ENCODE data around the gene ST6GALNAC3.

DNA sequence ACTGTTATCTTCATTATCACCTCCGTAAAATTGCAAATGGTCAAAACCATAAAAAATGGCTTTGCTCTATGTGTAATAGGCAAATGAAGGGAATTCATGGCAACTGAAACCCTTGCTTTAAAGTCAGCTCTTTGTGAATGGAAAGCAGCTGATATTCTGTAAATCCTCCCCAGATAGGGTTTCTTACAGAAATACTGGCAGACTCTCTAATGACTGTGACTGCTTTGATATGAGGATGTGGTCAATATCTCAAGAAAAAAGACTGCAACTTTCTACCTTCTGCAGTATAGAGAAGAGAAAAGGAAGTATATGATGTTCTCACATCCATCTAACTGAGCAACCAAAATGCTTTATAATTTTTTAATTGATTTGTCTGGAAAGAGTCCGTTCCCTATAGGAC lies 193.1 kb downstream of the ST6GALNAC3 start:
- TF ChIP-seq, protein P1, sequence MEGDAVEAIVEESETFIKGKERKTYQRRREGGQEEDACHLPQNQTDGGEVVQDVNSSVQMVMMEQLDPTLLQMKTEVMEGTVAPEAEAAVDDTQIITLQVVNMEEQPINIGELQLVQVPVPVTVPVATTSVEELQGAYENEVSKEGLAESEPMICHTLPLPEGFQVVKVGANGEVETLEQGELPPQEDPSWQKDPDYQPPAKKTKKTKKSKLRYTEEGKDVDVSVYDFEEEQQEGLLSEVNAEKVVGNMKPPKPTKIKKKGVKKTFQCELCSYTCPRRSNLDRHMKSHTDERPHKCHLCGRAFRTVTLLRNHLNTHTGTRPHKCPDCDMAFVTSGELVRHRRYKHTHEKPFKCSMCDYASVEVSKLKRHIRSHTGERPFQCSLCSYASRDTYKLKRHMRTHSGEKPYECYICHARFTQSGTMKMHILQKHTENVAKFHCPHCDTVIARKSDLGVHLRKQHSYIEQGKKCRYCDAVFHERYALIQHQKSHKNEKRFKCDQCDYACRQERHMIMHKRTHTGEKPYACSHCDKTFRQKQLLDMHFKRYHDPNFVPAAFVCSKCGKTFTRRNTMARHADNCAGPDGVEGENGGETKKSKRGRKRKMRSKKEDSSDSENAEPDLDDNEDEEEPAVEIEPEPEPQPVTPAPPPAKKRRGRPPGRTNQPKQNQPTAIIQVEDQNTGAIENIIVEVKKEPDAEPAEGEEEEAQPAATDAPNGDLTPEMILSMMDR (IDR thresholded peaks at IDR 0.05; ENCODE audit: low read depth, low read length, poor library complexity, severe bottlenecking) = no peak
- TF ChIP-seq EZH2phosphoT487 (IDR thresholded peaks at IDR 0.05; ENCODE audit: borderline replicate concordance, low read length) = no peak
